Left renal cortex interstitium (tissue), 4 donors: ENCODE results near the gene XPNPEP3. TPM values are rescaled to one million over a fixed set of nuclear protein-coding genes. Genes with fewer than 3 reads are reported as not detected.
A peak's percentile ranks its signal among the peaks of the same experiment; 100 is the strongest.

Source experiments
- DNase-seq, 4 donors: peaks; one replicate each; pipeline ENCODE4 v3.0.0-alpha.2; 2013; ENCODE audit warnings: low read depth in 4 of 4, low spot score in 2 of 4, missing footprints in 1 of 4
- polyA plus RNA-seq, 4 donors: library from polyadenylated mRNA; unstranded; fragments of 120-200 nt; gene quantifications; one replicate each; pipeline ENCODE4 v1.2.1, GENCODE V29; 2013; ENCODE audit not compliant: insufficient read length in 4 of 4

XPNPEP3 gene
- polyA plus RNA-seq, 4 donors, result 18.3 to 25.6 (median 23.3) TPM

DNA sequence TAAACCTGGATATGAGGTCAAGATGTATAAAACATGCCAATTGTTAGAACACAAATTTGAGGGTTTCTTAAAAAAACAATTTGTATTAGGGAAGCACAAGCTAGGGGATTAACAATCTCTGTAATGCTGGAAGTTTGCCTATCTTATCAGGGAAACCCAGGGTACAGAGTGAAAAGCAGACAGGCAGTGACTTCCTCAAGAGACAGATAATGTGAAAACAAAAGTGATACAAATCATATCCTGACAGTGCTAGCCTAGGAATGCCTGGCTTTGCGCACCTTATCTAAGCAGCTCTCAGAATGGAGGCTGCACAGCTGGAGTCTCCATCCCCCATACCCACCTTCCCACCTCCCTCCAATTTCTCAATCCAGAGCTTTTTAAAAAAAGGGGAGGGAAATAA, 71.7 kb downstream of the XPNPEP3 start:
- no peak for DNase-seq

DNA sequence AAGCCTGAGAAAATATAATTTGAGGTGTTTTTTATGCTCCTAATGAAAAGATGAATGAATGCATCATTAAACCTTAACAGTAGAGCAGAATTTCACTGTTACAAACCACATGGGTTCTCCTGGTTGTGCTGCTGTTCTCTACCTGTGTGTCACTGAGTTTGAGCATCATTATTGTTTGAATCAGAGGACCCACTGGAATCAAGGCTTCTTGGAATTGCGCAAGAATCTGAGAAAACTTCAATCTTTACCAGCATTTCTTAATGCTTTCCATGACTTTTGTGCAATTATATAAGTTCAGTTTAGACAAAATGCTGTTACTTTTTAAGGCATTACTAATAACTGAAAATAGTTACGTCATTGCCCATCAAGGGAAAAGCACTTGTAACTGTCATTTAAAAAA, 75.4 kb downstream of the XPNPEP3 start:
- DNase-seq, result no peak

DNA sequence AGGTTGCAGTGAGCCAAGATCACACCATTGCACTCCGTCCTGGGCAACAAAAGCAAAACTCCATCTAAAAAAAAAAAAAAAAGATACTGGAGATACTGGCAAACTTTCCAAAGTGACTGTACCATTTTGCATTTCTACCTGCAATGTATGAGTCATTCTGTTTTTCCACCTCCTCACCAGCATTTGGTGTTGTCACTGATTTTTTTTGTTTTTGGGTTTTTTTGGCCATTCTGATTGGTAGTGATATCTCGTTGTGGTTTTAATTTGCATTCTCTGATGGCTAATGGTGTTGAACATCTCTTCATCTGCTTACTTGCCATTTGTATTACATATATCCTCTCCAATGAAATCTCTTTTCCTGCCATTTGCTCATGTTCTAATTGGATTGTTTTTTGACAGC, 82.3 kb downstream of the XPNPEP3 start:
- DNase-seq, result no peak

DNA sequence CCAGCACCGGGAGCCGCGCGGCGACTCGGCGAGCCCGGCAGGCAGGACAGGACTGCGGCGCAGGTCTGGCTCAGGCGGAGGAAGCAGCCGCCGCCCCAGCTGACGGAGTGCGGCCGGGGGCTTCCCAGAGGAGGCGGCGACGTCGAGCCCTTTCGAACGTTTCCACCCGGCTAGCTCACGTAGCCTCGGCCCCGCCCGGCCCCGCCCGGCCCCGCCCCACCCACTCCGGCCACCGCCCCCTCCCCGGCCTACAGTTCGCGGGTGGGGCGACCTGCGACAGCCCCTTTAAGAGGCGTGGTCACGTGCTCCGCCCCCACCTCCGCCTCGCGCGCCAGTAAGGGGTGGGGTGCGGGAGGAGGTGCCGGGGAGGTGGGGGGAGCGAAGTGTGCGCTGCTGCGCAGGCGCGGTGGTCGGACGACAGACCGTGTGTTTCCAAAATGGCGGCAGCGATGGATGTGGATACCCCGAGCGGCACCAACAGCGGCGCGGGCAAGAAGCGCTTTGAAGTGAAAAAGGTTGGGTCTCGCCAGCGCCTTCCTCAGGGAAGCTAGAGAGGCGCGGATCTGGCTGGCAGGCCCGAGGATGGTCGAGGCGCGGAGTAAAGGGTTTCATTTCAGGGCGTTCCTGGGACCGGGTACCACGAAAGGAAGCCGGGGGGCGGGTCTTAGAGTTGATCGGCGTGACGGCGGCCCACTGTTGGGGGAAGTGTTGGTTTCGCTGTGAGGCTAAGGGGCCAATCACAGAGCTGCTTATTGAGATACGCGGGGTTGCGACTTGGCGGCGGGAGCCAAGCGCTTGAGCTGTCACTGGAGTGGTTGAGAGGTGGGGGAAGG, 94.2 kb downstream of the XPNPEP3 start, which contains the start of gene RBX1:
Gene RBX1, plus strand, starts transcription at position 417 of the 833 bp plus-strand sequence. Its CDS starts 21 bp downstream, at position 438.
- DNase-seq, result peak; percentile 97 to 98 (median 98)

DNA sequence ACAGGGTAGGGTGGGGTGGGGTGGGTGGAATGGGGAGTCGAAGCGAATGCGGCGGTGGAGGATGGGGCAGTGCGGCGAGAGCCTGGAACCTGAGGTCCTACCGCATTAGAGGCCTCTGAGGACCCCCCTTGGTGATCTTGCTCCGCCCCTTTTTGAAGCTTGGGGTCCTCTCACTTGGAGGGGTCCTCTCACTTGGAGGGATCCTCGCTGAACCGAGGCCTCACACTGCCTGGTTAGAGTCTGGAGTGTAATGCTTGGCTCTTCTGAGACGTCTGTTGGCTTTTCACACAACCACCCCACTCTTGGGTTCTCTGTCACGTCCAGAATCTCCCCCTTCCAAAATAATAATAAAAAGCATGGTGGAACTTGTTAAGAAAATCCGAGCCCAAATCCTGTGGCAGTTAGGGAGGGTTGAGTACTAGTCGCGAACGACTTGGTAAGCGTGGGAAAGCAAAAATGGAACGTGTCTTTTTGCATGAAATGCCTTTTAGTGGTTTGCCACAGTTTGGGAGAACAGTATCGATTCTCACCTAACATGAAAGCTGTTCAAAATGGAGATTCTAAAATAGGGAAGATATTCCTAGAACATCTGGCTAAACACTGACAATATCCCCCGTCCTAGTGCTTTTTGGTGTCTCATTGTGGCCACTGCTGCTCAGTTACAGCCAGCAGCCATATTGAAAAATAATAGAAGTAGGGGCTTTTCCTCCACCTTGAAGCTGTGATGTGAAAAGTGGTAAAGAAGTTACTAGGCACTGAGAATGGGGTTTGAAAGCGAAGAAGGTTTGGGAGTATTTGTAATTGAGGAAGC, 95.1 kb downstream of the XPNPEP3 start:
- peak in 1 of 4 donors; percentile 23 for DNase-seq

DNA sequence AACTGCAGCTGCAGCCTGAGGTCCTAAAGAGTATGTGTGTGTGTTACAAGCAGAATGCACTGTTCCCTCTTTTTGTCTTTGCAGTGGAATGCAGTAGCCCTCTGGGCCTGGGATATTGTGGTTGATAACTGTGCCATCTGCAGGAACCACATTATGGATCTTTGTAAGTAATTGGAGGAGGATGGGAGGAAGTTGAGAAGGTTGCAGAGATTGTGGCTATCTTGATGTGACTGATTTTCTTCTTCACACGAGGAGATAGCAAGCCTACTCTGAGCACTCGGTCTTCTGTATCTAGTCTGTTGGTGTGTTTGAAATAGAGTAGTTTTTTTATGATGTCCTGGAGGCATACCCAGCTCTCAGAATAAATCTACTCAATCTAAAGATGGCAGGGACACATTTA, 96.5 kb downstream of the XPNPEP3 start:
- no peak for DNase-seq

DNA sequence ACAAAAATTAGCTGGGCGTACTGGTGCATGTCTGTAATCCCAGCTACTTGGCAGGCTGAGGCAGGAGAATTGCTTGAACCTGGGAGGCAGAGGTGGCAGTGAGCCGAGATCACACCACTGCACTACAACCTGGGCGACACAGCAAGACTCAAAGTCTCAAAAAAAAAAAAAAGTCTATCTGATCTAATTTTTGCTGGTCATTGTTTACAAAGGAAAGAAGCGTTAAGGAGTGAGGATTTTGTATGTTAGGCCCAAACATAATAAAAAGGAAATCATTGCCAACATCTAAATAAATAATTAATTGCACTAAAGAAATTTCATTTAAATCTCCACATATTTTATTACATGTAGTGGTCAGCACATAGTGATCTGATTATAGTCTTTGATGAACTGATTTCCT, 97.2 kb downstream of the XPNPEP3 start:
- no peak for DNase-seq

DNA sequence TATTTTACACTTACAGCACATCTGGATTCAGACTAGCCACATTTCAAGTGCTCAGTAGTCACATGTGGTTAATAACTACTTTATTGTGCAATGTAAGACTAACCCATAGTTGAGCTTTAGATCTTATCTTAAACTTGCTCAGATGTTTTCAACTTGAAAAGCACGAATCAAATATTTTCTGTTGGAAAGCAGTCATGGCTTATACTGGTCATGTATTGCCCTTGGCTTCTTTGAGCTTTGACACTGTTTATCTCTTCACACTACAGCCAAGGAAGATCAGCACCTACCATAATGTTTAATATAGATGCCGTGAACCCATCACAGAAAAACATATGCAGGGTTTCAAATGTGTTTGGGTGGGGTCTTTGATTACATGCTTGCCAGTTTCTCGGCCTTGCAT, 98.6 kb downstream of the XPNPEP3 start:
- no peak for DNase-seq

DNA sequence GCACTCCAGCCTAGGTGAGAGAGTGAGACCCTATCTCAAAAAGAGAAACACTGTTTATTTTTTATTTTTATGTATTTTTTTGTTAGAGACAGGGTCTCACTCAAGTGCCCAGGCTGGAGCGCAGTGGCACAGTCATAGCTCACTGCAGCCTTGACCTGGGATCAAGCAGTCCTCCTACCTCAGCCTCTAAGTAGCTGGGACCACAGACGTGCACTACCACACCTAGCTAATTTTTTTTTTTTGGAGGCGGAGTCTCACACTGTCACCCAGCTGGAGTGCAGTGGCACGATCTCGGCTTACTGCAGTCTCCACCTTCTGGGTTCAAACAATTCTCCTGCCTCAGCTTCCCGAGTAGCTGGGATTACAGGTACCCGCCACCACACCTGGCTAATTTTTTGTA, 100.7 kb downstream of the XPNPEP3 start:
- no peak for DNase-seq

DNA sequence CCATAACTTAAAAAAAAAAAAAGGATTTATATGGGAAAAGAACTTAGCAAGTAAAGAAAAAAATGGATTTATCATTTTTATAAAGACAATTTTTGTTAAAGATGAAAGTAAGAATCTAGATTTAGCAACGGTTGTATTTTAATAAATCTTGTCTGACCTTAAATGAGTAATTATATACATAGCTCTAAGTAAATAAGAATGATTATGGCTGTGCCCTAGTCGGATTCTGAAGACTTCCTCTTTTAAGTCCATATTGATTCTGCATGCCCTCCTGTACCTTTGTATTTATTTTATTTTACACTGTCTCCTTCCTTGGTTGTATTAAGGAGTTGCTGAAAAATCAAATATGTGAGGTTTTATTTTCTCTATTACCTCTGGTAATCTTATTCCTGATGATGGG, 101.4 kb downstream of the XPNPEP3 start:
- DNase-seq, result no peak

DNA sequence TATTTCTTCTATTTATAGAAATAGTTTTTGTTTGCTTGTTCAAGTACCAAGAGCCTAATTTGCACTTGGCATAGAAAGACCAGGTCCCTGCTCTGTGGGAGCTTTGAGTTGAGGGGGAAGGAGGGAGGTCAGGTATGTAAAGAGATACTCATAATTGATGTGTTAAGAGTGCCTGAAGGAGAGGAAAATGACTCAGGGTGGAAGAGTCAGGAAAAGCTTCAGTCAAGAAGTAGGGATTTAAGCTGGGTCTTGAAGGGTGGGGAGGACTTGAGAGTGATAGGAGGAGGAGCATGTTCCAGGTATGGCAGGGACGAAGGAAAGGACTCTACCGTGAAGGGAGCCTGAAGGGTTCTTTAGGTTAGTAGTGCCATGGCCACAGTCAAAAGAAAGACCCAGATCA, 103.2 kb downstream of the XPNPEP3 start:
- DNase-seq, result no peak

DNA sequence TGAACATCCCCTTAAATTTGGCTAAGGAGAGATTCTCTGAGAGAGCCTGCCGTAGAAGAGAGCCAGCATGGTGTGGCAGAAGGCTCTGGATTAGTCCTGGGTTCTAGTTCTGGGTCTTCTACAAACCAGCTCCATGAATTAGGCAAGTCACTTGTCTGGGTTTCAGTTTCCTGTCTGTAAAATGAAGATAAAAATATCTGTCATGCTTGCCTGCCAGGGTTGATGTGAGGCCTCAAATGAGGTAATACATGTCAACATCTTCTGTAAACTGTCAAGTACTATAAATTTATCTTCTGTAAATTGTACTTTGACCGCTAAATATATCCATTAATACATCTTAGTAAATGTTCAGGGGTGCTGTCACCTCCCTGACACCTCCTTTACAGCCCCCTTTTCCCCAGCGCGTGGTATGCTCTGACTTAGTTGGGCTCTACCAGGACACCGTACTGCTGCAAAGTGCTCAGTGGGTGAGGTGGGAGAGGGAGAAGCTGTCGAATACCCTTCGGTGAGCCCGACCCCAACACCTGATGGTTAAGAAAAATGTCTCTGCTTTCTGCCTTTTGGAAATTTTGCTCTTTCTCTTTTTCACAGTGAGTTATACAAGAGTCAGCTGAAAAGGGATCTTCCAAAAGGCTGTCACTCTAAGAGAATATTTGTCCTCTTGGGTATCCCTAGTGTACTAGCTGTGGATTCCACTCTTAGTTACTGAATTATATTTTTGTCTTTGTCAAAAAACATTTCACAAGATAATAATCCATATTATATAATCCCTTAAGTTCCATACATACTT, 109.2 kb downstream of the XPNPEP3 start:
- no peak for DNase-seq

DNA sequence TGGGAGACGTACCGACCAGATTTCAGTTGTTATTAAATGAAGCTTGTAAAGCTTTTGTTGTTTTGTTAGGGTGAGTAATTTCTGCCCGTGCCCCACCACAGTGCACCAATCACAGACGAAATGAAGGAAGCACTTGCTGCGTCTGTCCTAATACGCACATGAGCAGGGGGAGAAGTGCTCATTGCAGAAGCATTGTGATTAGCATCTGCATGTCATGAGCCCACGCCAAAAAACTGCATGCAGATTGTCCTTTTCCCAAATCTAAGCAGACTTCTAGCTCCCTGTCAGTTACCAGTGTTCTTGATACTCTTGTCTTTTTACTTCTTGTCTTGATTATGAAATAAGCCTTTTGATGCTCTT, 109.8 kb downstream of the XPNPEP3 start:
- no peak for DNase-seq

DNA sequence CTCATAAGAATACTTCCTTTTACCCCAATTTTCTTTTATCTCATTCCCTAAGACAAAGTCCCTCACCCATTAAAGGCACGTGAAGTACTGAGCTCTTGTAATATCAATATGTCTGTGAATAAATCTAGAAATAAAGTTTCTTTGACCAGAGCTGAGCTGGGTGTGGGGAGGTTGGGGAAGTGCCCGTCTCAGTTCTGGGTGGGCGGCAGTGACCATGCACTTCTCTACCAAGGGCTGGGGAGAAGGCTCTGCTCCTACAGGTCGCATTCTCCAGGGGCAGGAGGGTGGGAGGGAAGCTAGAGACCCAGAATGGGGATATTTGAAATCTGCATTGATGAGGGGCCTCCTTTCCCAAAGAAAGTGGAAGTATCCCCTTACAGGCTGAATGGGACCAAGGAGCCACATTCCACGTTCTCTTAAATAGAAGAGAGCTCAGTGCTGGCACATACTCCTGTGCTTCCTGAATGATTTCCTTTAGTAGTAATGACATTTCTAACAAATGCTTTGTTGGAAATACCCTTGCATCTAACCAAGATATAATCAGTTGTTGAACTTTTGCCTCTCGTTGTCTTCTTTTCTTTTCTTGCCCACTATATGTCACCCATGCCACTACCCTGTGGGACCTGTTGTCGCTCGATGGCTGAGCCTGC, 110.3 kb downstream of the XPNPEP3 start:
- DNase-seq, result no peak

DNA sequence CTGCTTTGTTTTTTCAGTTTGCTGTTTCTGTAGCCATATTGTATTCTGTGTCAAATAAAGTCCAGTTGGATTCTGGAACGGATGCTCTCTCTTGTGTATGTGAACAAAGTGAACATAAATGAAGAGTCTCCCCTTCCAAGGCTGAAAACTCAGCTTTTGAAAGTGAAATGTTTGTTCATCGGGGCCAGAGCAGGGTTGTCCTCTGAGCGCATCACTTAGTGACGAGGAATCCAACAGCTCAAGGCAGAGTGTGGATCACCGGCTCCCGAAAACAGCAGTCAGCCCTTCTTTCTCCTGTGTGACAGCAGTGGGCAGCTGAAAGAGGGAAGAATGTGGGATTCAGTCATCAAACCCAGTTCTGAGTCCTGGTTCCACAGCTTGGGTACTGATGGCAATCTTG, 115.6 kb downstream of the XPNPEP3 start:
- DNase-seq, result no peak

DNA sequence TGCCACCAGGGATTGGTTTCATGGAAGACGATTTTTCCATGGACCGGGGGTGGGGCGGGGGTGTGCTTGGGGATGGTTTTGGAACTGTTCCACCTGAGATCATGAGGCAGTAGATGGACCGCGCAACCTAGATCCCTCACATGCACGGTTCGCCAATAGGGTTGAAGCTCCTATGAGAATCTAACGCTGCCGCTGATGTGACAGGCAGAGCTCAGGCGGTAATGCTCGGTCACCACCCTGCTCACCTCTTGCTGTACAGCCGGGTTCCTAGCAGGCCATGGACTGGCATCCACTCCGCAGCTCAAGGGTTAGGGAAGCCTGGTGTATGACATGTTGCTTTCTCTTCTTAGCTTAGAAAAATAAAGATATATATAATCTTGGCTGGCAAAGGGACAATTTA, 116.2 kb downstream of the XPNPEP3 start:
- no peak for DNase-seq

DNA sequence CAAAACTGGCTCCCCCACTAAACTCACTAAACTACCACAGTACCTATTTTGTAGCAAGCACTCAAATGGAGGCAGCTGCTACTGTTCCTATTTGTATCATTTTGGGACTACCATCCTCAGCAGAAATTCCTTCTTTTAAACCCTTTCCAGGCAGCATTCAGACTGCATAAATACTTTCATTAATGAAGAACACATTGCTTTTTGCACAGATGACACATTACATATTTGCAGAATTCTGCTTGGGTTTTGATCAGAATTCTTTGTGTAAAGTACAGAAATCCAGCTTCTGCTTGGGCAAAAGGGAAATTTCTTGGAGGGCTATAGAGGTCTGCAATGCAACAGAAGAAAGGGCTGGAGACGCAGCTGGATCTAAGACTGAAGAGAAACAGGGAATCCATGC, 118.4 kb downstream of the XPNPEP3 start:
- DNase-seq, result no peak

DNA sequence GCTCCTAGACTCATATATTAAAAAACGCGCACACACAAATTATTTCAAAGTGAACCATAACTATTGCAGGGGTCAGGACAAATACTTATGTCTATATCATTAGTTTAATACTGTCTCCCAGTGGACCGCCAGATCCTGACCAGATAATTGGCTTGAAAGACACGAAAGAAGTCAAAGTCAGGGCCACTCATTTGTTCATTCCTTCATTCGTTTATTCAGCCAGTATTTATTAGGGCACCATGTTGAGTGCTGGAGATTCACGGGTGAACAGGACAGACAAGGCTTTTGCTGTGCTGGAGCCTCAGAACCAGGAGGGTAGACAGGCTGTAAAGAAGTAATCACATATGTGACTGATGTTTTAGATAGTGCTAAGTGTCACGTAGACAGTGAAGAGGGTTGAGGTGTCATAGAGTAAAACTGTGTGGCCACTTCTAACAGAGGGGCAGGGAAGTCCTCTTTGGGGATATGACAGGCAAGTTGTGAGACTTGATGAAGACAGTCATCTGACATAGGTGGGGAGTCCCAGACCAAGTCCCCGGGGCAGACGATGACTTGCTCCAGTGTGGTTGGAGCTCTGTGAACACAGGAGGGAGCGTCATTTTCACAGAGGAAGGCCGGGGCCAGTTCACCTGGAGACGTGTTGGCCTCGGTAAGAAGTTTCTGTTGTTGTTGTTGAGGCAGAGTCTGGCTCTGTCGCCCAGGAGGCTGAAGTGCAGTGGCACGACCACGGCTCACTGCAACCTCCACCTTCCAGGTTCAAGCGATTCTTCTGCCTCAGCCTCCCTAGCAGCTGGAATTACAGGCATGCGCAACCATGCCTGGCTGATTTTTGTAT, 120.1 kb downstream of the XPNPEP3 start:
- no peak for DNase-seq

DNA sequence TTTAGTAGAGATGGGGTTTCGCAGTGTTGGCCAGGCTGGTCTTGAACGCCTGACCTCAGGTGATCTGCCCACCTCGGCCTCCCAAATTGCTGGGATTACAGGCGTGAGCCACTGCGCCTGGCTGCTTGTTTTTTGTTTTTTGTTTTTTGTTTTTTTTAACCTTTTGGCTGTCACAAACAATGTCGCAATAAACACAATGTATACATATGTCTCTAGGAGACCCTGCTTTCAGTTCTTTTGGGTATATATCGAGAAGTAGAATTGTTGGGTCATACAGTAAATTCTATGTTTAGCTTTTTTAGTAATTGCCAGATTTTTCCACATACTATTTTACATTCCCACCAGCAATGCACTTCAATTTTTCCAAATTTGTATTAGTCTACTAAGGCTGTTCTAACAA, 122.2 kb downstream of the XPNPEP3 start:
- no peak for DNase-seq

DNA sequence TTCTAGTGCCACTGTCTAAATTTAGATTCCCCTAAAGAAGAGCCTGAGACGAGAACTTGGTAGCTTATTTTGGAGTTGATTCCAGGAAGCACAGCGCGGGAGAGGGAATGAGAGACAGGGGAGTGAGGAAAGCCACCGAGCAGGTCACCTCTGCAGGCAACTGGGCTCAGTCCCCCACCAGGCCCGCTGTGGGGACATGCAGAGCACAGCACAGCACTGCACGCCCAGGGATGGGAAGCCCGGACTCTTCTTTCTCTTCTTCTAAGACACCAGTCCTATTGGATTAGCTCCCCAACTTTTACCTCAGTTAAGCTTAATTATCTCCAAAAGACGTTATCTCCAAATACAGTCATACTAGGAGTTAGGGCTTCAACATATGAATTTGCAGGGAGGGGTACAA, 122.9 kb downstream of the XPNPEP3 start:
- DNase-seq, result no peak
